Measurements from ENCODE around the gene OR52E5.

OR52E5 gene

GRCh38 chr11:5923427-5923776, 30.4 kb downstream of the OR52E5 start:
- no peaks in the 10 kb centered on the region for H3K27me3 Mint-ChIP-seq (ENCODE audit: low read depth)
- H3K9me3 Mint-ChIP-seq = peaks cover 12% of the 10 kb centered on the region
- no peaks in the 10 kb centered on the region for H3K36me3 Mint-ChIP-seq (ENCODE audit: low read depth)
- no peak overlapping the region for H3K4me3 Mint-ChIP-seq
- no peak overlapping the region for H3K27ac Mint-ChIP-seq
- H3K4me1 Mint-ChIP-seq (ENCODE audit: low read depth) = peaks cover 3% of the 10 kb centered on the region

- H3K4me3 Mint-ChIP-seq = no peak overlapping the region
- H3K9me3 Mint-ChIP-seq = peaks cover 15% of the 10 kb centered on the region
- H3K36me3 Mint-ChIP-seq (ENCODE audit: low read depth) = no peaks in the 10 kb centered on the region
- no peak overlapping the region for H3K27ac Mint-ChIP-seq
- no peaks in the 10 kb centered on the region for H3K27me3 Mint-ChIP-seq (ENCODE audit: low read depth)
- peaks cover 3% of the 10 kb centered on the region for H3K4me1 Mint-ChIP-seq (ENCODE audit: low read depth)
Observed at GRCh38 chr11:5923794-5924193, 30.8 kb downstream of the OR52E5 start.

GRCh38 chr11:5928271-5928670, 35.3 kb downstream of the OR52E5 start:
- H3K27ac Mint-ChIP-seq = no peak overlapping the region
- H3K9me3 Mint-ChIP-seq = peaks cover 40% of the 10 kb centered on the region
- H3K4me1 Mint-ChIP-seq (ENCODE audit: low read depth) = no peaks in the 10 kb centered on the region
- no peaks in the 10 kb centered on the region for H3K36me3 Mint-ChIP-seq (ENCODE audit: low read depth)
- no peaks in the 10 kb centered on the region for H3K27me3 Mint-ChIP-seq (ENCODE audit: low read depth)
- H3K4me3 Mint-ChIP-seq = no peak overlapping the region

- Mint-ChIP-seq H3K9me3 (peaks cover 40% of the 10 kb centered on the region), H3K4me1 (ENCODE audit: low read depth) (no peaks in the 10 kb centered on the region), H3K36me3 (ENCODE audit: low read depth) (no peaks in the 10 kb centered on the region), H3K27ac (no peak overlapping the region), H3K4me3 (no peak overlapping the region), H3K27me3 (ENCODE audit: low read depth) (no peaks in the 10 kb centered on the region)
Observed at GRCh38 chr11:5928811-5929210, 35.8 kb downstream of the OR52E5 start.

- no peak overlapping the region for H3K4me3 Mint-ChIP-seq
- no peaks in the 10 kb centered on the region for H3K36me3 Mint-ChIP-seq (ENCODE audit: low read depth)
- no peaks in the 10 kb centered on the region for H3K27me3 Mint-ChIP-seq (ENCODE audit: low read depth)
- peaks cover 34% of the 10 kb centered on the region for H3K9me3 Mint-ChIP-seq
- no peaks in the 10 kb centered on the region for H3K4me1 Mint-ChIP-seq (ENCODE audit: low read depth)
- H3K27ac Mint-ChIP-seq = no peak overlapping the region
Observed at GRCh38 chr11:5929571-5930368, 36.8 kb downstream of the OR52E5 start.

GRCh38 chr11:5930614-5931013, 37.6 kb downstream of the OR52E5 start:
- H3K27me3 Mint-ChIP-seq (ENCODE audit: low read depth) = no peaks in the 10 kb centered on the region
- H3K4me1 Mint-ChIP-seq (ENCODE audit: low read depth) = no peaks in the 10 kb centered on the region
- H3K4me3 Mint-ChIP-seq = no peak overlapping the region
- no peak overlapping the region for H3K27ac Mint-ChIP-seq
- H3K9me3 Mint-ChIP-seq = peaks cover 31% of the 10 kb centered on the region
- no peaks in the 10 kb centered on the region for H3K36me3 Mint-ChIP-seq (ENCODE audit: low read depth)

- peaks cover 31% of the 10 kb centered on the region for H3K9me3 Mint-ChIP-seq
- no peaks in the 10 kb centered on the region for H3K27me3 Mint-ChIP-seq (ENCODE audit: low read depth)
- no peaks in the 10 kb centered on the region for H3K4me1 Mint-ChIP-seq (ENCODE audit: low read depth)
- H3K36me3 Mint-ChIP-seq (ENCODE audit: low read depth) = no peaks in the 10 kb centered on the region
- no peak overlapping the region for H3K4me3 Mint-ChIP-seq
- no peak overlapping the region for H3K27ac Mint-ChIP-seq
Observed at GRCh38 chr11:5931061-5931460, 38.1 kb downstream of the OR52E5 start.

- Mint-ChIP-seq H3K27ac (no peak overlapping the region), H3K4me3 (no peak overlapping the region), H3K9me3 (peaks cover 33% of the 10 kb centered on the region), H3K36me3 (ENCODE audit: low read depth) (no peaks in the 10 kb centered on the region), H3K27me3 (ENCODE audit: low read depth) (no peaks in the 10 kb centered on the region), H3K4me1 (ENCODE audit: low read depth) (no peaks in the 10 kb centered on the region)
Observed at GRCh38 chr11:5932671-5933070, 39.7 kb downstream of the OR52E5 start.

- Mint-ChIP-seq H3K27ac (no peak overlapping the region), H3K4me3 (no peak overlapping the region), H3K4me1 (ENCODE audit: low read depth) (no peaks in the 10 kb centered on the region), H3K27me3 (ENCODE audit: low read depth) (no peaks in the 10 kb centered on the region), H3K36me3 (ENCODE audit: low read depth) (no peaks in the 10 kb centered on the region), H3K9me3 (peaks cover 37% of the 10 kb centered on the region)
Observed at GRCh38 chr11:5933116-5933515, 40.1 kb downstream of the OR52E5 start.

- Mint-ChIP-seq H3K36me3 (ENCODE audit: low read depth) (no peaks in the 10 kb centered on the region), H3K27me3 (ENCODE audit: low read depth) (peaks cover 5% of the 10 kb centered on the region), H3K4me1 (ENCODE audit: low read depth) (no peaks in the 10 kb centered on the region), H3K4me3 (no peak overlapping the region), H3K27ac (no peak overlapping the region), H3K9me3 (peaks cover 8% of the 10 kb centered on the region)
Observed at GRCh38 chr11:5937868-5938602, 45.0 kb downstream of the OR52E5 start.

GRCh38 chr11:5938603-5938965, 45.6 kb downstream of the OR52E5 start:
- no peaks in the 10 kb centered on the region for H3K4me1 Mint-ChIP-seq (ENCODE audit: low read depth)
- no peak overlapping the region for H3K27ac Mint-ChIP-seq
- H3K36me3 Mint-ChIP-seq (ENCODE audit: low read depth) = no peaks in the 10 kb centered on the region
- H3K4me3 Mint-ChIP-seq = no peak overlapping the region
- peaks cover 8% of the 10 kb centered on the region for H3K9me3 Mint-ChIP-seq
- H3K27me3 Mint-ChIP-seq (ENCODE audit: low read depth) = peaks cover 5% of the 10 kb centered on the region

- H3K9me3 Mint-ChIP-seq = peaks cover 8% of the 10 kb centered on the region
- no peaks in the 10 kb centered on the region for H3K36me3 Mint-ChIP-seq (ENCODE audit: low read depth)
- H3K27me3 Mint-ChIP-seq (ENCODE audit: low read depth) = peaks cover 5% of the 10 kb centered on the region
- no peaks in the 10 kb centered on the region for H3K4me1 Mint-ChIP-seq (ENCODE audit: low read depth)
- H3K27ac Mint-ChIP-seq = no peak overlapping the region
- no peak overlapping the region for H3K4me3 Mint-ChIP-seq
Observed at GRCh38 chr11:5940748-5941147, 47.7 kb downstream of the OR52E5 start.

GRCh38 chr11:5941951-5942350, 48.9 kb downstream of the OR52E5 start, which contains the start of gene OR56A3:
OR56A3 (plus strand) TSS chr11:5942251; CDS start chr11:5947347, 5,096 bp downstream.
- Mint-ChIP-seq H3K4me1 (ENCODE audit: low read depth) (no peaks in the 10 kb centered on the region), H3K27ac (no peak within 1 kb of the TSS), H3K4me3 (no peak within 1 kb of the TSS), H3K9me3 (peaks cover 8% of the 10 kb centered on the region), H3K27me3 (ENCODE audit: low read depth) (peaks cover 5% of the 10 kb centered on the region), H3K36me3 (ENCODE audit: low read depth) (no peaks in the 10 kb centered on the region)
